ENCODE results near the gene CEMIP. TPM values are rescaled to one million over a fixed set of nuclear protein-coding genes. Genes with fewer than 3 reads are reported as not detected.

CEMIP gene
- total and polyA plus RNA-seq, 2 of the 4 experiments (the other 2 are of a cell fraction), result 63.8 to 78.0 TPM

GRCh38 chr15:80873366-80873952 is 94.3 kb downstream of the CEMIP start:
- intact Hi-C loops (cut with micrococcal nuclease), result no loop called here
- no peak overlapping the region for H2BK120ac ChIP-seq (ENCODE audit: low read depth, low read length)
- ChIA-PET POLR2A (ENCODE audit: unreplicated experiment) (interaction anchor here (0.7 kb wide), 1 partner anchor 10 kb away, joined by 4 read pairs; no protein-coding TSS in a partner anchor), CTCF (no interaction called here)
- no peak overlapping the region for H2BK15ac ChIP-seq (ENCODE audit: low read depth, low read length)
- H3K27me3 ChIP-seq (ENCODE audit: control insufficient read depth, insufficient read depth, low read length), result no peaks in the 10 kb centered on the region
- no peak overlapping the region for H2AFZ ChIP-seq (replicated peaks; ENCODE audit: low read length, poor library complexity)
- no peak overlapping the region for H3K4ac ChIP-seq (ENCODE audit: low read depth, low read length)
- TF ChIP-seq, protein P1, sequence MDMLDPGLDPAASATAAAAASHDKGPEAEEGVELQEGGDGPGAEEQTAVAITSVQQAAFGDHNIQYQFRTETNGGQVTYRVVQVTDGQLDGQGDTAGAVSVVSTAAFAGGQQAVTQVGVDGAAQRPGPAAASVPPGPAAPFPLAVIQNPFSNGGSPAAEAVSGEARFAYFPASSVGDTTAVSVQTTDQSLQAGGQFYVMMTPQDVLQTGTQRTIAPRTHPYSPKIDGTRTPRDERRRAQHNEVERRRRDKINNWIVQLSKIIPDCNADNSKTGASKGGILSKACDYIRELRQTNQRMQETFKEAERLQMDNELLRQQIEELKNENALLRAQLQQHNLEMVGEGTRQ (IDR thresholded peaks at IDR 0.05; ENCODE audit: low read depth, low read length), result no peak
- no peak for TF ChIP-seq CTCF (conservative IDR thresholded peaks at IDR 0.05; ENCODE audit: low read depth, low read length)
- TF ChIP-seq RCOR1 (IDR thresholded peaks at IDR 0.05; ENCODE audit: insufficient replicate concordance, low read length), result no peak
- no peak for TF ChIP-seq FOS (IDR thresholded peaks at IDR 0.05; ENCODE audit: low read depth, low read length)
- no peak for TF ChIP-seq BHLHE40 (IDR thresholded peaks at IDR 0.05; ENCODE audit: low read depth, low read length)
- no peak for TF ChIP-seq CEBPB (IDR thresholded peaks at IDR 0.05; ENCODE audit: low read depth, low read length)
- no peak for TF ChIP-seq MXI1 (IDR thresholded peaks at IDR 0.05; ENCODE audit: borderline replicate concordance, low read depth, low read length)
- TF ChIP-seq SMC3 (IDR thresholded peaks at IDR 0.05; ENCODE audit: low read depth, low read length), result no peak
- H3K18ac ChIP-seq (ENCODE audit: low read depth, low read length), result no peak overlapping the region
- H3K79me1 ChIP-seq (ENCODE audit: low read depth in 1 of 2, low read length in 2 of 2), result peaks cover 0 to 15% of the 10 kb centered on the region in 2 experiments; a peak in 2 of 4 replicates
- no peak overlapping the region for H2AK9ac ChIP-seq (replicated peaks; ENCODE audit: low read depth, low read length, poor library complexity)
- H2AK5ac ChIP-seq (ENCODE audit: low read depth, low read length), result no peak overlapping the region; the same call in 1 of the 2 replicates
- H3K36me3 ChIP-seq (ENCODE audit: control insufficient read depth, insufficient read depth, low read length), result peaks cover 75% of the 10 kb centered on the region
- no peak overlapping the region for H3K23ac ChIP-seq (ENCODE audit: low read depth, low read length)
- ATAC-seq (ENCODE audit: low read depth) (no peak), DNase-seq (no peak)
- no peak overlapping the region for H2BK5ac ChIP-seq (ENCODE audit: low read depth, low read length, poor library complexity, severe bottlenecking)
- H3K56ac ChIP-seq (ENCODE audit: extremely low read depth, insufficient read depth, low read length), result no peak overlapping the region
- WGBS, 2 experiments (ENCODE audit: extremely low coverage in 2 of 2, insufficient read length in 1 of 2), result 50% methylated on average over 2 of the region's 7 CpGs; no CpG with 5 or more reads in 1 of the 2 experiments
- H4K20me1 ChIP-seq (ENCODE audit: insufficient read depth, low read length), result peaks cover 77% of the 10 kb centered on the region
- H3K4me3 ChIP-seq (ENCODE audit: insufficient read depth, low read depth, low read length), result no peak overlapping the region
- no peak overlapping the region for H3K27ac ChIP-seq (ENCODE audit: insufficient read depth, low read length)
- H3K9ac ChIP-seq (ENCODE audit: low read depth, low read length), result no peak overlapping the region
- no peak overlapping the region for H2BK20ac ChIP-seq (ENCODE audit: low read depth, low read length)
- no peaks in the 10 kb centered on the region for H3K9me3 ChIP-seq (ENCODE audit: control insufficient read depth, insufficient read depth, low read length)
- no peak overlapping the region for H3K14ac ChIP-seq (replicated peaks; ENCODE audit: low read depth, low read length)
- no TSS peak for BruUV-seq (replicated peaks)
- in situ Hi-C loops (cut with MboI; ENCODE audit: low sequenced_read_pairs), result no loop called here
- peaks cover 16% of the 10 kb centered on the region for H3K9me1 ChIP-seq (ENCODE audit: insufficient read depth, low read length)
- no peak overlapping the region for H3K4me2 ChIP-seq (ENCODE audit: low read depth, low read length)
- no peak overlapping the region for H4K5ac ChIP-seq (ENCODE audit: low read depth, low read length)
- dilution Hi-C loops (cut with HindIII; ENCODE audit: low sequenced_read_pairs, unreplicated experiment), result no loop called here
- no peak overlapping the region for H4K91ac ChIP-seq (ENCODE audit: insufficient read depth, low read depth, low read length)
- H4K8ac ChIP-seq (ENCODE audit: low read depth in 2 of 2, low read length in 2 of 2), result no peak overlapping the region
- H3K4me1 ChIP-seq (ENCODE audit: control insufficient read depth, insufficient read depth, low read length), result peaks cover 10% of the 10 kb centered on the region

Data from IMR-90 (cell line).